Esophagus muscularis mucosa (tissue), 3 donors: ENCODE data around the gene HS3ST6.

ENCODE experiments used
- POLR2A ChIP-seq: fragments of 450-650 bp; IDR thresholded peaks from one replicate; pipeline ENCODE4 v1.6.1; 2017; ENCODE audit warnings: antibody characterized with exemption, moderate library complexity, mild to moderate bottlenecking, low read depth
- POLR2AphosphoS5 ChIP-seq, 2 donors: sonication (generic); formaldehyde crosslinking; IDR thresholded peaks; one replicate each; pipeline ENCODE4 v1.6.1; 2017; ENCODE audit warnings: antibody characterized with exemption in 2 of 2
- TF ChIP-seq, protein P1 (sequence below), 3 experiments: fragments of 200-600 bp in 2 of 3; fragments of 450-650 bp in 1 of 3; sonication (generic) in 2 of 3; IDR thresholded peaks; one replicate each; pipeline ENCODE4 v1.5.1; 2017 to 2019; ENCODE audit warnings: antibody characterized with exemption in 3 of 3, mild to moderate bottlenecking in 2 of 3, moderate library complexity in 1 of 3

DNA sequence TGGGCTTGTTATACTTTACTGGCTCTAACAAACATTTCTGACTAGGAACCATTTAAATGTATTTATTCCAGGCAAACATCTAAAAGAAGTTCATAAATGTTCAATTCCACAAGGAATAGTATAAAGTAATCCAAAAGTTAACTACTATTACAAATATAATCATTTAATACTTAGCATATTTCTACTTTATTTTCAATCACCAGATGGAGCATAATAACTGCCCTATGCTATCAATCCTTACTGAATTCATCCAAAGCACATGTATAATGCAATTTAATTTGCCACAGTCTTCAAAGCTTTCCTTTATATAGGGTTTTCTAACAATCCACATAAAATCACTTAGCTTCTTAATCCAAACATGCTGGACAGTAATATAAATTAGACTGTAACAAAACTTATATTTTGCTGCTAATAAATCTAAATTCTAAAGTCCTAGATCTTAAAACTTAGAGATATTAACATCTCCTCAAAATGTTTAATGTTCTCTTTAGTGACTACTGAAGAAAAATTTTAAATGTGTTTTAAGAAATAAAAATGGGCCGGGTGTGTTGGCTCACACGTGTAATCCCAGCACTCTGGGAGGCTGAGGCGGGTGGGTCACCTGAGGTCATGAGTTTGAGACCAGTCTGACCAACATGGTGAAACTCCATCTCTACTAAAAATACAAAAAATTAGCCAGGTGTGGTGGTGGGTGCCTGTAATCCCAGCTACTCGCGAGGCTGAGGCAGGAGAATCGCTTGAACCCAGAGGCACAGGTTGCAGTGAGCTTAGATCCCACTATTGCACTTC lies 52.1 kb downstream of the HS3ST6 start:
- no peak for TF ChIP-seq POLR2AphosphoS5 (IDR thresholded peaks at IDR 0.05)
- TF ChIP-seq, protein P1, sequence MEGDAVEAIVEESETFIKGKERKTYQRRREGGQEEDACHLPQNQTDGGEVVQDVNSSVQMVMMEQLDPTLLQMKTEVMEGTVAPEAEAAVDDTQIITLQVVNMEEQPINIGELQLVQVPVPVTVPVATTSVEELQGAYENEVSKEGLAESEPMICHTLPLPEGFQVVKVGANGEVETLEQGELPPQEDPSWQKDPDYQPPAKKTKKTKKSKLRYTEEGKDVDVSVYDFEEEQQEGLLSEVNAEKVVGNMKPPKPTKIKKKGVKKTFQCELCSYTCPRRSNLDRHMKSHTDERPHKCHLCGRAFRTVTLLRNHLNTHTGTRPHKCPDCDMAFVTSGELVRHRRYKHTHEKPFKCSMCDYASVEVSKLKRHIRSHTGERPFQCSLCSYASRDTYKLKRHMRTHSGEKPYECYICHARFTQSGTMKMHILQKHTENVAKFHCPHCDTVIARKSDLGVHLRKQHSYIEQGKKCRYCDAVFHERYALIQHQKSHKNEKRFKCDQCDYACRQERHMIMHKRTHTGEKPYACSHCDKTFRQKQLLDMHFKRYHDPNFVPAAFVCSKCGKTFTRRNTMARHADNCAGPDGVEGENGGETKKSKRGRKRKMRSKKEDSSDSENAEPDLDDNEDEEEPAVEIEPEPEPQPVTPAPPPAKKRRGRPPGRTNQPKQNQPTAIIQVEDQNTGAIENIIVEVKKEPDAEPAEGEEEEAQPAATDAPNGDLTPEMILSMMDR (IDR thresholded peaks at IDR 0.05), result no peak
- no peak for TF ChIP-seq POLR2A
